ENCODE measurements around the gene LCN6. TPM values are rescaled to one million over a fixed set of nuclear protein-coding genes. Genes with fewer than 3 reads are reported as not detected.
"Not testable (repeated sequence)": the region's sequence is repeated elsewhere in the genome, so short reads cannot be mapped to it uniquely, and the experiment has no call there.

Gene LCN6
- total and polyA plus RNA-seq, 9 of the 15 experiments (the other 6 are each of a cell fraction or from before 2014, with no cell fraction given): 0.10 to 0.45 (median 0.37) TPM; not detected in 5

DNA sequence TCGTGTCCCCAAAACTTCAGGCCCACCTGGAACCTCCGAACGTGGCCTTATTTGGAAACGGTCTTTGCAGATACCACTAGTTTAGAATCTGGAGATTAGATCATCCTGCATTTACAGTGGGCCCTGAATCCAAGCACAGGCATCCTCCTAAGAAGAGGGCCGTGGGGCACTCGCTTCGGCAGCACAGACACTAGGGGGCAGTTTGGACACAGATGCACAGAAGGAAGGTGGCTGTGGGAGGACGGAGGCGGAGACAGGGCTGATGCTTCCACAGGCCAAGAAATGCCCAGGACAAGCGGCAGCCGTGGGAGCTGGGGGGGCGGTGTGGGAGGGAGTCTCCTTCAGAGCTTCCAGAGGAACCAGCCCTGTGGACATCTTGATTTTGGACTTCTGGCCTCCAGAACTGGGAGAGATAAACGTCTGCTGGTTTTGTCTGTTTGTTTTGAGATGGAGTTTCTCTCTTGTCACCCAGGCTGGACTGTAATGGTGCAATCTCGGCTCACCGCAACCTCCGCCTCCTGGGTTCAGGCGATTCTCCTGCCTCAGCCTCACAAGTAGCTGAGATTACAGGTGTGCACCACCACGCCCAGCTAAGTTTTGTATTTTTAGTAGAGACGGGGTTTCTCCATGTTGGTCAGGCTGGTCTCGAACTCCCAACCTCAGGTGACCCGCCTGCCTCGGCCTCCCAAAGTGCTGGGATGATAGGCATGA, 12.7 kb upstream of the LCN6 start (continued):
- TF ChIP-seq, protein P1, sequence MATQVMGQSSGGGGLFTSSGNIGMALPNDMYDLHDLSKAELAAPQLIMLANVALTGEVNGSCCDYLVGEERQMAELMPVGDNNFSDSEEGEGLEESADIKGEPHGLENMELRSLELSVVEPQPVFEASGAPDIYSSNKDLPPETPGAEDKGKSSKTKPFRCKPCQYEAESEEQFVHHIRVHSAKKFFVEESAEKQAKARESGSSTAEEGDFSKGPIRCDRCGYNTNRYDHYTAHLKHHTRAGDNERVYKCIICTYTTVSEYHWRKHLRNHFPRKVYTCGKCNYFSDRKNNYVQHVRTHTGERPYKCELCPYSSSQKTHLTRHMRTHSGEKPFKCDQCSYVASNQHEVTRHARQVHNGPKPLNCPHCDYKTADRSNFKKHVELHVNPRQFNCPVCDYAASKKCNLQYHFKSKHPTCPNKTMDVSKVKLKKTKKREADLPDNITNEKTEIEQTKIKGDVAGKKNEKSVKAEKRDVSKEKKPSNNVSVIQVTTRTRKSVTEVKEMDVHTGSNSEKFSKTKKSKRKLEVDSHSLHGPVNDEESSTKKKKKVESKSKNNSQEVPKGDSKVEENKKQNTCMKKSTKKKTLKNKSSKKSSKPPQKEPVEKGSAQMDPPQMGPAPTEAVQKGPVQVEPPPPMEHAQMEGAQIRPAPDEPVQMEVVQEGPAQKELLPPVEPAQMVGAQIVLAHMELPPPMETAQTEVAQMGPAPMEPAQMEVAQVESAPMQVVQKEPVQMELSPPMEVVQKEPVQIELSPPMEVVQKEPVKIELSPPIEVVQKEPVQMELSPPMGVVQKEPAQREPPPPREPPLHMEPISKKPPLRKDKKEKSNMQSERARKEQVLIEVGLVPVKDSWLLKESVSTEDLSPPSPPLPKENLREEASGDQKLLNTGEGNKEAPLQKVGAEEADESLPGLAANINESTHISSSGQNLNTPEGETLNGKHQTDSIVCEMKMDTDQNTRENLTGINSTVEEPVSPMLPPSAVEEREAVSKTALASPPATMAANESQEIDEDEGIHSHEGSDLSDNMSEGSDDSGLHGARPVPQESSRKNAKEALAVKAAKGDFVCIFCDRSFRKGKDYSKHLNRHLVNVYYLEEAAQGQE (IDR thresholded peaks at IDR 0.05; ENCODE audit: borderline replicate concordance): peak; percentile 29; the same call in 1 of the 2 replicates
- TF ChIP-seq, protein P1 (CRISPR knock-in tag; IDR thresholded peaks at IDR 0.05; ENCODE audit: low read depth): not testable (repeated sequence)
- TF ChIP-seq, protein P2, sequence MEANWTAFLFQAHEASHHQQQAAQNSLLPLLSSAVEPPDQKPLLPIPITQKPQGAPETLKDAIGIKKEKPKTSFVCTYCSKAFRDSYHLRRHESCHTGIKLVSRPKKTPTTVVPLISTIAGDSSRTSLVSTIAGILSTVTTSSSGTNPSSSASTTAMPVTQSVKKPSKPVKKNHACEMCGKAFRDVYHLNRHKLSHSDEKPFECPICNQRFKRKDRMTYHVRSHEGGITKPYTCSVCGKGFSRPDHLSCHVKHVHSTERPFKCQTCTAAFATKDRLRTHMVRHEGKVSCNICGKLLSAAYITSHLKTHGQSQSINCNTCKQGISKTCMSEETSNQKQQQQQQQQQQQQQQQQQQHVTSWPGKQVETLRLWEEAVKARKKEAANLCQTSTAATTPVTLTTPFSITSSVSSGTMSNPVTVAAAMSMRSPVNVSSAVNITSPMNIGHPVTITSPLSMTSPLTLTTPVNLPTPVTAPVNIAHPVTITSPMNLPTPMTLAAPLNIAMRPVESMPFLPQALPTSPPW (CRISPR knock-in tag; IDR thresholded peaks at IDR 0.05): peak; percentile 41
- TF ChIP-seq EGR1 (conservative IDR thresholded peaks at IDR 0.05): peak; percentile 85

All from K562 (cell line).